A172 (cell line): ENCODE results near the gene CTTN. TPM values are rescaled to one million over a fixed set of nuclear protein-coding genes. Genes with fewer than 3 reads are reported as not detected.
"Not testable (repeated sequence)": the region's sequence is repeated elsewhere in the genome, so short reads cannot be mapped to it uniquely, and the experiment has no call there.

Experiments
- DNase-seq: peaks from one replicate; pipeline ENCODE4 v3.0.0-alpha.2; 2015; ENCODE audit warnings: low spot score
- total RNA-seq: library from RNA; depleted of rRNA; stranded (reverse); fragments of >200 nt; shearing (Covaris generic); gene quantifications from 2 replicates; pipeline ENCODE4 v1.2.3, GENCODE V29; 2014

CTTN gene
- total RNA-seq, 1 experiment from 2014 or later = 286 TPM

- DNase-seq = no peak
These were observed 56.0 kb downstream of the CTTN start for GRCh38 chr11:70454197-70454767.

- not testable (repeated sequence) for DNase-seq
These were observed 56.5 kb downstream of the CTTN start for GRCh38 chr11:70454811-70455210.

GRCh38 chr11:70455354-70455753, 57.0 kb downstream of the CTTN start:
- no peak for DNase-seq

- peak; percentile 50 for DNase-seq
These were observed 58.7 kb downstream of the CTTN start for GRCh38 chr11:70456921-70457532.

GRCh38 chr11:70458736-70459135, 60.4 kb downstream of the CTTN start:
- DNase-seq = no peak

GRCh38 chr11:70460111-70460510, 61.8 kb downstream of the CTTN start:
- DNase-seq = no peak

GRCh38 chr11:70460964-70461363, 62.6 kb downstream of the CTTN start:
- no peak for DNase-seq

- DNase-seq = no peak
These were observed 64.6 kb downstream of the CTTN start for GRCh38 chr11:70462818-70463477.

- DNase-seq = no peak
These were observed 65.3 kb downstream of the CTTN start for GRCh38 chr11:70463478-70464255.

- DNase-seq = no peak
These were observed 66.4 kb downstream of the CTTN start for GRCh38 chr11:70464509-70465361.

GRCh38 chr11:70466154-70466553, 67.8 kb downstream of the CTTN start:
- peak; percentile 28 for DNase-seq

- DNase-seq = no peak
These were observed 68.3 kb downstream of the CTTN start for GRCh38 chr11:70466596-70466995.

- peak; percentile 52 for DNase-seq
These were observed 69.1 kb downstream of the CTTN start for GRCh38 chr11:70467201-70468085.

- no peak for DNase-seq
These were observed 70.2 kb downstream of the CTTN start for GRCh38 chr11:70468256-70469195.

- peak; percentile 92 for DNase-seq
These were observed 71.8 kb downstream of the CTTN start for GRCh38 chr11:70470127-70470526.

GRCh38 chr11:70471254-70471653, 72.9 kb downstream of the CTTN start:
- DNase-seq = peak; percentile 43

GRCh38 chr11:70472240-70472639, 73.9 kb downstream of the CTTN start:
- no peak for DNase-seq

GRCh38 chr11:70473186-70473872, 75.0 kb downstream of the CTTN start:
- no peak for DNase-seq
